Measurements from ENCODE around the gene ZNF692.
"Not testable (repeated sequence)": the region's sequence is repeated elsewhere in the genome, so short reads cannot be mapped to it uniquely, and the experiment has no call there.

Gene ZNF692

GRCh38 chr1:248849152-248849551, 9.7 kb downstream of the ZNF692 start:
- DNase-seq: no peak

- no peak for DNase-seq
These were observed 10.3 kb downstream of the ZNF692 start for GRCh38 chr1:248848602-248849001.

- no peak for DNase-seq
These were observed 10.8 kb downstream of the ZNF692 start for GRCh38 chr1:248847956-248848561.

GRCh38 chr1:248847181-248847955, 11.5 kb downstream of the ZNF692 start:
- no peak for DNase-seq

GRCh38 chr1:248844526-248844925, 14.4 kb downstream of the ZNF692 start:
- no peak for DNase-seq

GRCh38 chr1:248843687-248844086, 15.2 kb downstream of the ZNF692 start:
- DNase-seq: no peak

- no peak for DNase-seq
These were observed 16.0 kb downstream of the ZNF692 start for GRCh38 chr1:248842781-248843331.

GRCh38 chr1:248841702-248842395, 17.0 kb downstream of the ZNF692 start:
- DNase-seq: peak; percentile 42

GRCh38 chr1:248840946-248841345, 17.9 kb downstream of the ZNF692 start:
- no peak for DNase-seq

- DNase-seq: no peak
These were observed 19.7 kb downstream of the ZNF692 start for GRCh38 chr1:248839168-248839555.

- peak; percentile 85 for DNase-seq
These were observed 20.3 kb downstream of the ZNF692 start for GRCh38 chr1:248838357-248839167.

GRCh38 chr1:248837781-248838356, 21.0 kb downstream of the ZNF692 start, which contains the start of gene ZNF672:
Gene ZNF672, plus strand, starts transcription at chr1:248838224. Its CDS starts 9,051 bp downstream, at chr1:248847275.
- peak; percentile 95 for DNase-seq

GRCh38 chr1:248837045-248837780, 21.7 kb downstream of the ZNF692 start:
- DNase-seq: no peak

GRCh38 chr1:248834343-248834940, 24.4 kb downstream of the ZNF692 start:
- no peak for DNase-seq

- no peak for DNase-seq
These were observed 27.0 kb downstream of the ZNF692 start for GRCh38 chr1:248831842-248832241.

- DNase-seq: not testable (repeated sequence)
These were observed 28.2 kb downstream of the ZNF692 start for GRCh38 chr1:248830718-248831017.

GRCh38 chr1:248828845-248829244, 30.0 kb downstream of the ZNF692 start:
- no peak for DNase-seq

- DNase-seq: peak; percentile 90
These were observed 32.8 kb downstream of the ZNF692 start, which contains the start of gene SH3BP5L for GRCh38 chr1:248825909-248826760. Gene SH3BP5L, minus strand, starts transcription at chr1:248825915. Its CDS starts 980 bp downstream, at chr1:248824935.

- DNase-seq: no peak
These were observed 33.3 kb downstream of the ZNF692 start for GRCh38 chr1:248825573-248825908.

- DNase-seq: no peak
These were observed 33.7 kb downstream of the ZNF692 start for GRCh38 chr1:248825136-248825535.

All from activated naive CD4-positive, alpha-beta T cell treated with anti-CD3 and anti-CD28 coated beads, Interleukin-2, amount 50 U/mL, for 16 hours (primary cell).